Mucosa of descending colon (tissue), 3 donors: ENCODE data around the gene KCNIP1. TPM values are rescaled to one million over a fixed set of nuclear protein-coding genes. Genes with fewer than 3 reads are reported as not detected.

Experiments
- ATAC-seq: fragments of 200-7000 bp; cut with Tn5 transposase; one replicate; pipeline ENCODE4 v1.9.1; 2020; ENCODE audit warnings: mild to moderate bottlenecking, moderate library complexity
- DNase-seq, 3 donors: peaks; one replicate each; pipeline ENCODE4 v3.0.0-alpha.2; 2020
- H3K36me3 ChIP-seq: fragments of 200-600 bp; one replicate; pipeline ENCODE4 v1.8.0; 2021; ENCODE audit warnings: low read depth, mild to moderate bottlenecking
- H3K4me1 ChIP-seq: fragments of 200-600 bp; one replicate; pipeline ENCODE4 v1.8.0; 2021; ENCODE audit warnings: low read depth, mild to moderate bottlenecking
- H3K4me3 ChIP-seq: fragments of 200-600 bp; one replicate; pipeline ENCODE4 v1.8.0; 2021; ENCODE audit warnings: mild to moderate bottlenecking
- H3K9me3 ChIP-seq: fragments of 200-600 bp; one replicate; pipeline ENCODE4 v1.8.0; 2021; ENCODE audit warnings: mild to moderate bottlenecking
- intact Hi-C, 2 donors: fragments of 100-400 bp; cut with DNase I in 1 of 2; cut with micrococcal nuclease in 1 of 2; formaldehyde crosslinking; loops; one replicate each; pipeline versions ENCODE4 v1.11.0 to v1.11.1; 2022; cut with DNase I, micrococcal nuclease
- total RNA-seq, 3 donors: library from RNA; stranded (reverse); fragmentation: NEBNext Ultra II Directional in 2 of 3; extraction: Animal tissue kit (Norgen Biotek cat#: 25700) in 2 of 3; gene quantifications; one replicate each; pipeline versions ENCODE4 v1.2.1 to v1.2.4, GENCODE V29; 2021 to 2023
- TF ChIP-seq, protein P1 (sequence below): fragments of 200-600 bp; IDR thresholded peaks from one replicate; pipeline ENCODE4 v1.8.0; 2022; ENCODE audit warnings: antibody characterized with exemption, mild to moderate bottlenecking
- donor health status: DM: no; HTN: no; CAD: no; lungs with moderate emphysema.
- donor health status: DM: no; HTN: no; CAD: no.
- donor health status: DM: no; HTN: yes; CAD: no.

The KCNIP1 gene
- total RNA-seq, 3 donors from 2014 or later = 0.79 TPM; not detected in 2

DNA sequence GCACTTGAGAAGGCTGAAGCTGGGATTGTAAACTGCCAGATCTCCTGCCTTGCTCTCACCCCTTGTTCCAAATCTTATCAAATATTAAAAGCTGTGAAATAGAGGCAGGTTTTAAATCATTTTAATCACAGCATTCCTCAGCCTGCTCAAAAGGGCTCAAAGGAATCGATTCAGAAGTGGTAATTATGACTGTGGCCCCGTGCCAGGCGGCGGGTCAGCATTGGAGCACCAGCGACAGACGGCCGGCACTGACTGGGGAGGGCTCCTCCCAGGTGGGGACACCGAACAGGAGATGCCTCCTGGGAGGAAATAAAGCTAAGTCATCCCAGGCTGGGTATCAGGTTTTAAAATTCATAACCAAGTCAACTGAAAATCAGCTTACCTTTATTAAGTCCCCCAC is 66.7 kb downstream of the KCNIP1 start:
- ATAC-seq = no peak
- TF ChIP-seq, protein P1, sequence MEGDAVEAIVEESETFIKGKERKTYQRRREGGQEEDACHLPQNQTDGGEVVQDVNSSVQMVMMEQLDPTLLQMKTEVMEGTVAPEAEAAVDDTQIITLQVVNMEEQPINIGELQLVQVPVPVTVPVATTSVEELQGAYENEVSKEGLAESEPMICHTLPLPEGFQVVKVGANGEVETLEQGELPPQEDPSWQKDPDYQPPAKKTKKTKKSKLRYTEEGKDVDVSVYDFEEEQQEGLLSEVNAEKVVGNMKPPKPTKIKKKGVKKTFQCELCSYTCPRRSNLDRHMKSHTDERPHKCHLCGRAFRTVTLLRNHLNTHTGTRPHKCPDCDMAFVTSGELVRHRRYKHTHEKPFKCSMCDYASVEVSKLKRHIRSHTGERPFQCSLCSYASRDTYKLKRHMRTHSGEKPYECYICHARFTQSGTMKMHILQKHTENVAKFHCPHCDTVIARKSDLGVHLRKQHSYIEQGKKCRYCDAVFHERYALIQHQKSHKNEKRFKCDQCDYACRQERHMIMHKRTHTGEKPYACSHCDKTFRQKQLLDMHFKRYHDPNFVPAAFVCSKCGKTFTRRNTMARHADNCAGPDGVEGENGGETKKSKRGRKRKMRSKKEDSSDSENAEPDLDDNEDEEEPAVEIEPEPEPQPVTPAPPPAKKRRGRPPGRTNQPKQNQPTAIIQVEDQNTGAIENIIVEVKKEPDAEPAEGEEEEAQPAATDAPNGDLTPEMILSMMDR = no peak

GRCh38 chr5:170571281-170571731 is 67.5 kb downstream of the KCNIP1 start:
- no peaks in the 10 kb centered on the region for H3K36me3 ChIP-seq
- no peaks in the 10 kb centered on the region for H3K4me1 ChIP-seq
- H3K9me3 ChIP-seq = no peaks in the 10 kb centered on the region
- TF ChIP-seq, protein P1 = no peak
- intact Hi-C loops = no loop called here
- DNase-seq = no peak
- H3K4me3 ChIP-seq = no peak overlapping the region
- peak; percentile 39 for ATAC-seq

More for the DNA sequence above, 66.7 kb downstream of the KCNIP1 start:
- no peaks in the 10 kb centered on the region for H3K36me3 ChIP-seq
- H3K4me3 ChIP-seq = no peak overlapping the region
- intact Hi-C loops = no loop called here
- H3K9me3 ChIP-seq = no peaks in the 10 kb centered on the region
- no peak for DNase-seq
- H3K4me1 ChIP-seq = no peaks in the 10 kb centered on the region

- no peak for ATAC-seq
- intact Hi-C loops = no loop called here
- Histone ChIP-seq H3K4me3 (no peak overlapping the region), H3K4me1 (no peaks in the 10 kb centered on the region), H3K36me3 (no peaks in the 10 kb centered on the region), H3K9me3 (no peaks in the 10 kb centered on the region)
- TF ChIP-seq, protein P1 = no peak
- DNase-seq = no peak
Measured at GRCh38 chr5:170571875-170572852, 68.3 kb downstream of the KCNIP1 start.

GRCh38 chr5:170573114-170573513 is 69.3 kb downstream of the KCNIP1 start:
- no peak overlapping the region for H3K4me3 ChIP-seq
- intact Hi-C loops = no loop called here
- no peaks in the 10 kb centered on the region for H3K9me3 ChIP-seq
- TF ChIP-seq, protein P1 = no peak
- H3K4me1 ChIP-seq = no peaks in the 10 kb centered on the region
- DNase-seq (no peak), ATAC-seq (no peak)
- H3K36me3 ChIP-seq = no peaks in the 10 kb centered on the region

DNA sequence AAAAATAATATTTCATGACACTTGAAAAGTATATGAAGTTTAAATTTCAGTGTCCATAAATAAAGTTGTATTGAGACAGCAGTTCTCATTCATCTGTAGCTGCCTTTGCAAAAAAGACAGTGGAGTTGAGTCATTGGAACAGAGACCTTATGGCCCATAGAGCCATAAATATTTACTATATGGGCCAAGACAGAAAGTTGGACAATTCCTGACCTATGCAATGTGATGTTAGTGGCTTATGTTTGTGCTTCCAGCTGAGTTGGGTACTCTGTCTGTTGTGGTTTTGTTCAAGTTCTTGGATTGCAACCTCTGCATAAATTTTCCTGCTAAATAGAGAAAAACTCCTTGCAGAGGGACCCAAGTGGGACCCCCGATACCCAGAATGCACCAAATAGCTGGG is 69.8 kb downstream of the KCNIP1 start:
- intact Hi-C loops = no loop called here

More for the DNA sequence above, 69.8 kb downstream of the KCNIP1 start:
- no peak for DNase-seq
- no peaks in the 10 kb centered on the region for H3K9me3 ChIP-seq
- no peaks in the 10 kb centered on the region for H3K4me1 ChIP-seq
- TF ChIP-seq, protein P1 = no peak
- ATAC-seq = no peak
- H3K4me3 ChIP-seq = no peak overlapping the region
- H3K36me3 ChIP-seq = no peaks in the 10 kb centered on the region
